H1 (cell line): ENCODE data around the gene DPH6. TPM values are rescaled to one million over a fixed set of nuclear protein-coding genes. Genes with fewer than 3 reads are reported as not detected.

Experiments used
- BACH1 ChIP-seq: IDR thresholded peaks from 2 replicates; pipeline ENCODE4 v1.6.1; 2012; ENCODE audit warnings: low read length, improper control_type of control experiment
- CBX8 ChIP-seq: fragments of 300-800, 300-1000 bp; sonication (generic); IDR thresholded peaks from 2 replicates; pipeline ENCODE4 v1.7.1; 2016; ENCODE audit warnings: low read depth, low read length, borderline replicate concordance
- GABPA ChIP-seq: IDR thresholded peaks from 2 replicates; pipeline ENCODE4 v1.6.1; 2011; ENCODE audit warnings: mild to moderate bottlenecking, low read length, moderate library complexity, borderline replicate concordance; ENCODE audit not compliant: insufficient read depth
- TBP ChIP-seq: IDR thresholded peaks from 2 replicates; pipeline ENCODE4 v1.6.1; 2011; ENCODE audit warnings: low read depth, low read length, improper control_type of control experiment
- polyA plus RNA-seq, 7 experiments: library from polyadenylated mRNA; depleted of rRNA in 3 of 7; stranded (reverse) in 5 of 7; unstranded in 2 of 7; fragments of >200 nt in 5 of 7; fragments of 200-250 nt in 2 of 7; gene quantifications; 1 replicate in 5 of 7; 2 replicates in 1 of 7; 4 replicates in 1 of 7; pipeline versions ENCODE4 v1.2.1 to v1.2.3, GENCODE V29; 2011 to 2013; ENCODE audit warnings: missing spikeins in 2 of 7, mixed read lengths in 2 of 7
- total RNA-seq: library from RNA; stranded (reverse); fragmentation: NEBNext Ultra II Directional; extraction: Animal tissue kit (Norgen Biotek cat#: 25700); gene quantifications from 2 replicates; pipeline ENCODE4 v1.2.1, GENCODE V29; 2021

Gene DPH6
- total and polyA plus RNA-seq, 2 of the 8 experiments (the other 6 are each of a cell fraction or from before 2014, with no cell fraction given) = 21.6 to 30.5 TPM

DNA sequence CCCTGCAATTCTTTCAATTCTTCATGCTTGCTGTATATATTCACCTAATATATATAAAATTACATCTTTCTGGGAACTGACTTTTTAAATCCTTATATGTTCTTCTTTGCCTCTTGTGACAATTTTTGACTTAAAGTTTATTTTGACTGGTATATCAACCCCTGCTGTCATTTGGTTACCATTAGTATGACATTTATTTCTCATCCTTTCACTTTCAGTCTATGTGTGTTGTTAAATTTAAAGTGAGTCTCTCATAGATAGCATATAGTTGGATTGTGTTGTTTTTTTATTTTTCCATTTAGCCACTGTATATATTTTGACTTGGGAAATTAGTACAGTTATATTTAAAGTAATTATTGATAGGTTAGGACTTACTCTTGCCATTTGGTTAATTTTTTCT lies 194.9 kb downstream of the DPH6 start (continued):
- TF ChIP-seq TBP (no peak), GABPA (no peak), BACH1 (no peak), CBX8 (no peak)
